Astrocyte (in vitro differentiated cells and primary cell): ENCODE data around the gene RNF6.

Experiments
- CTCF ChIP-seq: IDR thresholded peaks from 2 replicates; pipeline ENCODE4 v1.5.1; 2011; ENCODE audit warnings: low read depth, mild to moderate bottlenecking, inconsistent platforms, low read length, moderate library complexity; ENCODE audit not compliant: insufficient read depth
- EZH2 ChIP-seq: IDR thresholded peaks from 2 replicates; pipeline ENCODE4 v1.6.1; 2012; ENCODE audit warnings: mild to moderate bottlenecking, low read length, inconsistent platforms; ENCODE audit not compliant: insufficient read depth

- TF ChIP-seq CTCF, result peak; percentile 33
- TF ChIP-seq EZH2, result no peak
Measured at GRCh38 chr13:26255691-26256277, 33.7 kb upstream of the RNF6 start.
